CD14-positive monocyte (primary cell): ENCODE results near the gene FAM114A2. TPM values are rescaled to one million over a fixed set of nuclear protein-coding genes. Genes with fewer than 3 reads are reported as not detected.

Source experiments
- DNase-seq, 3 donors: peaks; one replicate each; pipeline ENCODE4 v3.0.0-alpha.2; 2011 to 2022
- H2AFZ ChIP-seq: 2 replicates; pipeline ENCODE4 v1.6.0; 2012; ENCODE audit warnings: mild to moderate bottlenecking, low read depth, low read length, inconsistent platforms; ENCODE audit not compliant: insufficient read depth, poor library complexity, severe bottlenecking
- H3K27ac ChIP-seq, 2 donors: 1 replicate in 1 of 2; 2 replicates in 1 of 2; pipeline ENCODE4 v1.5.1; 2012 to 2013; ENCODE audit warnings: low read length in 2 of 2, control low read depth in 1 of 2, inconsistent platforms in 1 of 2, low read depth in 1 of 2, mild to moderate bottlenecking in 1 of 2
- H3K27me3 ChIP-seq, 2 donors: one replicate each; pipeline versions ENCODE4 v1.6.0 to v1.6.1; 2011 to 2013; ENCODE audit warnings: low read length in 2 of 2; ENCODE audit not compliant: control insufficient read depth in 2 of 2, insufficient read depth in 2 of 2
- H3K36me3 ChIP-seq, 2 donors: replicated peaks in 1 of 2; 1 replicate in 1 of 2; 2 replicates in 1 of 2; pipeline versions ENCODE4 v1.5.1 to v1.6.1; 2012 to 2013; ENCODE audit warnings: low read length in 2 of 2, control low read depth in 1 of 2, inconsistent platforms in 1 of 2, mild to moderate bottlenecking in 1 of 2; ENCODE audit not compliant: insufficient read depth in 2 of 2, control insufficient read depth in 1 of 2
- H3K4me1 ChIP-seq, 2 donors: 1 replicate in 1 of 2; 2 replicates in 1 of 2; pipeline versions ENCODE4 v1.5.1 to v1.6.1; 2012 to 2013; ENCODE audit warnings: low read length in 2 of 2, control low read depth in 1 of 2, inconsistent platforms in 1 of 2, mild to moderate bottlenecking in 1 of 2, moderate library complexity in 1 of 2; ENCODE audit not compliant: insufficient read depth in 2 of 2, control insufficient read depth in 1 of 2
- H3K4me2 ChIP-seq: replicated peaks from 2 replicates; pipeline ENCODE3; 2012; ENCODE audit warnings: low read length, moderate library complexity, mild to moderate bottlenecking; ENCODE audit not compliant: poor library complexity, severe bottlenecking; ENCODE audit errors: extremely low read depth
- H3K4me3 ChIP-seq, 3 experiments: fragments of 200-600 bp in 1 of 3; sonication (generic) in 1 of 3; replicated peaks in 1 of 3; 1 replicate in 2 of 3; 2 replicates in 1 of 3; pipeline ENCODE4 v1.5.1; 2011 to 2013; ENCODE audit warnings: low read length in 3 of 3, mild to moderate bottlenecking in 3 of 3, control low read depth in 2 of 3, low read depth in 2 of 3, inconsistent platforms in 1 of 3, moderate library complexity in 1 of 3
- H3K79me2 ChIP-seq: 2 replicates; pipeline ENCODE4 v1.6.0; 2012; ENCODE audit warnings: mild to moderate bottlenecking, control low read depth, inconsistent platforms, low read length, moderate library complexity; ENCODE audit not compliant: insufficient read depth
- H3K9ac ChIP-seq: 2 replicates; pipeline ENCODE4 v1.6.0; 2017; ENCODE audit warnings: low read length, mild to moderate bottlenecking; ENCODE audit not compliant: insufficient read depth, poor library complexity, severe bottlenecking
- H3K9me3 ChIP-seq, 2 donors: replicated peaks in 1 of 2; 1 replicate in 1 of 2; 2 replicates in 1 of 2; pipeline versions ENCODE4 v1.5.1 to v1.6.1; 2012 to 2013; ENCODE audit warnings: low read length in 2 of 2, control low read depth in 1 of 2; ENCODE audit not compliant: control insufficient read depth in 1 of 2, insufficient read depth in 1 of 2
- H4K20me1 ChIP-seq: 2 replicates; pipeline ENCODE4 v1.6.0; 2012; ENCODE audit warnings: mild to moderate bottlenecking, low read length, control low read depth, moderate library complexity; ENCODE audit not compliant: insufficient read depth
- H3K27ac Mint-ChIP-seq, 7 donors: one replicate each; pipeline ENCODE4 v1.8.0; 2020; ENCODE audit warnings: mild to moderate bottlenecking in 7 of 7, mixed read lengths in 7 of 7, moderate library complexity in 6 of 7, inconsistent platforms in 2 of 7
- H3K27me3 Mint-ChIP-seq, 3 donors: one replicate each; pipeline ENCODE4 v1.8.0; 2021 to 2022; ENCODE audit warnings: low read depth in 3 of 3, mild to moderate bottlenecking in 3 of 3, mixed read lengths in 3 of 3, moderate library complexity in 3 of 3, inconsistent platforms in 1 of 3
- H3K36me3 Mint-ChIP-seq, 2 donors: one replicate each; pipeline ENCODE4 v1.8.0; 2020; ENCODE audit warnings: mixed read lengths in 2 of 2, inconsistent platforms in 1 of 2, mild to moderate bottlenecking in 1 of 2
- H3K4me1 Mint-ChIP-seq: one replicate; pipeline ENCODE4 v1.8.0; 2020; ENCODE audit warnings: mild to moderate bottlenecking, mixed read lengths
- H3K4me3 Mint-ChIP-seq, 2 donors: one replicate each; pipeline ENCODE4 v1.8.0; 2020; ENCODE audit warnings: mild to moderate bottlenecking in 2 of 2, mixed read lengths in 2 of 2, moderate library complexity in 1 of 2
- H3K9me3 Mint-ChIP-seq, 7 donors: one replicate each; pipeline ENCODE4 v1.8.0; 2020 to 2022; ENCODE audit warnings: mixed read lengths in 7 of 7, mild to moderate bottlenecking in 6 of 7, moderate library complexity in 6 of 7, inconsistent platforms in 2 of 7
- CTCF ChIP-seq: fragments of 200-600 bp; IDR thresholded peaks from one replicate; pipeline ENCODE4 v1.8.0; 2022; ENCODE audit warnings: antibody characterized with exemption, mild to moderate bottlenecking
- WGBS: methylation state at CpG from one replicate; pipeline ENCODE4 v1.1.5; 2013; ENCODE audit warnings: missing lambda C conversion rate; ENCODE audit not compliant: insufficient coverage; 5-methylcytosine and 5-hydroxymethylcytosine counted together
- intact Hi-C, 2 donors: fragments of 100-400 bp; cut with micrococcal nuclease; formaldehyde crosslinking; loops; one replicate each; pipeline versions ENCODE4 v1.15.0 to v1.15.1; 2023
- polyA plus RNA-seq, 3 donors: library from polyadenylated mRNA; depleted of rRNA in 1 of 3; unstranded in 2 of 3; stranded (reverse) in 1 of 3; fragments of 300-500 nt in 2 of 3; fragments of >200 nt in 1 of 3; fragmentation: Illumina TruSeq in 2 of 3; gene quantifications; 1 replicate in 2 of 3; 2 replicates in 1 of 3; pipeline ENCODE4 v1.2.3, GENCODE V29; 2012 to 2021

FAM114A2 gene
- polyA plus RNA-seq, 3 donors, result 6.7 to 18.4 (median 15.6) TPM

- Mint-ChIP-seq H3K27ac (no peak overlapping the region), H3K4me1 (peaks cover 9% of the 10 kb centered on the region), H3K4me3 (no peak overlapping the region), H3K9me3 (no peaks in the 10 kb centered on the region), H3K36me3 (peaks cover 15 to 24% of the 10 kb centered on the region in 2 donors), H3K27me3 (peaks cover 0 to 2% (median 0%) of the 10 kb centered on the region in 3 donors)
- H3K4me3 ChIP-seq, result no peak overlapping the region
- TF ChIP-seq CTCF, result no peak
- DNase-seq, result no peak
- no peak overlapping the region for H3K4me2 ChIP-seq
- peaks cover 0 to 4% of the 10 kb centered on the region in 2 donors for H3K4me1 ChIP-seq
- H3K27ac ChIP-seq, result no peak overlapping the region
- H3K9me3 ChIP-seq, result no peaks in the 10 kb centered on the region
- H3K27me3 ChIP-seq, result no peaks in the 10 kb centered on the region
- WGBS, result 66% methylated on average over 5 of the region's 6 CpGs
- peaks cover 25% of the 10 kb centered on the region for H4K20me1 ChIP-seq
- no peaks in the 10 kb centered on the region for H3K79me2 ChIP-seq
- H3K36me3 ChIP-seq, result peaks cover 0 to 19% of the 10 kb centered on the region in 2 donors
- H3K9ac ChIP-seq, result no peak overlapping the region
- H2AFZ ChIP-seq, result no peak overlapping the region
- intact Hi-C loops, result no loop called here
Observed at GRCh38 chr5:154059039-154059430, 20.3 kb upstream of the FAM114A2 start.

- no peak overlapping the region for H3K4me3 Mint-ChIP-seq
- no peak overlapping the region for H3K27ac Mint-ChIP-seq
- DNase-seq, result peak in 1 of 3 donors; percentile 11
- Histone ChIP-seq H3K4me3 (no peak overlapping the region), H3K9me3 (no peaks in the 10 kb centered on the region), H3K4me1 (peaks cover 0 to 4% of the 10 kb centered on the region in 2 donors), H3K9ac (no peak overlapping the region), H3K4me2 (no peak overlapping the region), H3K79me2 (no peaks in the 10 kb centered on the region), H3K27me3 (no peaks in the 10 kb centered on the region), H3K36me3 (peaks cover 4 to 26% of the 10 kb centered on the region in 2 donors), H2AFZ (no peak overlapping the region), H3K27ac (no peak overlapping the region), H4K20me1 (peaks cover 25% of the 10 kb centered on the region)
- peaks cover 9% of the 10 kb centered on the region for H3K4me1 Mint-ChIP-seq
- H3K36me3 Mint-ChIP-seq, result peaks cover 22 to 31% of the 10 kb centered on the region in 2 donors
- no peaks in the 10 kb centered on the region for H3K9me3 Mint-ChIP-seq
- H3K27me3 Mint-ChIP-seq, result peaks cover 0 to 2% (median 0%) of the 10 kb centered on the region in 3 donors
- intact Hi-C loops, result no loop called here
- TF ChIP-seq CTCF, result no peak
- WGBS, result 43% methylated on average over 2 of the region's 10 CpGs
Observed at GRCh38 chr5:154058055-154059038, 19.6 kb upstream of the FAM114A2 start.
